Hematopoietic multipotent progenitor cell treated with erythropoietin and hydrocortisone succinate and interleukin-3 and kit ligand, for 4 days (in vitro differentiated cells): ENCODE measurements around the gene ZNF774.
"Not testable (repeated sequence)": the region's sequence is repeated elsewhere in the genome, so short reads cannot be mapped to it uniquely, and the experiment has no call there.

Source experiments
- DNase-seq: peaks from one replicate; pipeline ENCODE4 v3.0.0-alpha.2; 2015

ZNF774 gene

GRCh38 chr15:90347431-90348065 lies 4.5 kb upstream of the ZNF774 start:
- DNase-seq, result not testable (repeated sequence)

- no peak for DNase-seq
Measured at GRCh38 chr15:90348456-90348855, 3.6 kb upstream of the ZNF774 start.

- DNase-seq, result no peak
Measured at GRCh38 chr15:90349072-90349471, 3.0 kb upstream of the ZNF774 start.

GRCh38 chr15:90349821-90350220 lies 2.3 kb upstream of the ZNF774 start:
- DNase-seq, result no peak

GRCh38 chr15:90351479-90352106 lies 491 bp upstream of the ZNF774 start:
- no peak for DNase-seq

GRCh38 chr15:90354986-90355385 lies 2.9 kb downstream of the ZNF774 start:
- DNase-seq, result no peak

GRCh38 chr15:90358124-90359033 lies 6.3 kb downstream of the ZNF774 start:
- DNase-seq, result no peak

- no peak for DNase-seq
Measured at GRCh38 chr15:90360746-90361145, 8.7 kb downstream of the ZNF774 start.

- DNase-seq, result peak; percentile 21
Measured at GRCh38 chr15:90362936-90363212, 10.8 kb downstream of the ZNF774 start.

GRCh38 chr15:90364251-90364650 lies 12.2 kb downstream of the ZNF774 start:
- no peak for DNase-seq

- peak; percentile 18 for DNase-seq
Measured at GRCh38 chr15:90365414-90366055, 13.5 kb downstream of the ZNF774 start.

- DNase-seq, result no peak
Measured at GRCh38 chr15:90367576-90367975, 15.5 kb downstream of the ZNF774 start.

- DNase-seq, result no peak
Measured at GRCh38 chr15:90375071-90375470, 23.0 kb downstream of the ZNF774 start.

- peak; percentile 84 for DNase-seq
Measured at GRCh38 chr15:90376789-90377188, 24.7 kb downstream of the ZNF774 start.

- DNase-seq, result no peak
Measured at GRCh38 chr15:90379263-90379662, 27.2 kb downstream of the ZNF774 start.

- no peak for DNase-seq
Measured at GRCh38 chr15:90381515-90381914, 29.4 kb downstream of the ZNF774 start.

GRCh38 chr15:90382320-90382719 lies 30.2 kb downstream of the ZNF774 start:
- DNase-seq, result no peak

GRCh38 chr15:90386221-90386620 lies 34.1 kb downstream of the ZNF774 start:
- DNase-seq, result no peak

- DNase-seq, result peak; percentile 99
Measured at GRCh38 chr15:90387534-90388461, 35.7 kb downstream of the ZNF774 start, which contains the start of gene IQGAP1. Gene IQGAP1, plus strand, starts transcription at chr15:90388242. Its CDS starts 100 bp downstream, at chr15:90388342.

- DNase-seq, result peak; percentile 87
Measured at GRCh38 chr15:90388462-90389380, 36.6 kb downstream of the ZNF774 start.

- DNase-seq, result no peak
Measured at GRCh38 chr15:90389513-90389912, 37.4 kb downstream of the ZNF774 start.
